Hepatic stellate cell (primary cell): Measurements from ENCODE around the gene NUDCD3.
A peak's percentile ranks its signal among the peaks of the same experiment; 100 is the strongest.

Experiments used
- DNase-seq: peaks from one replicate; pipeline ENCODE4 v3.0.0; 2011; ENCODE audit warnings: low spot score

Gene NUDCD3

GRCh38 chr7:44353668-44354067 is 136.8 kb downstream of the NUDCD3 start:
- DNase-seq = no peak

- no peak for DNase-seq
These were observed 141.3 kb downstream of the NUDCD3 start for GRCh38 chr7:44348851-44349781.

DNA sequence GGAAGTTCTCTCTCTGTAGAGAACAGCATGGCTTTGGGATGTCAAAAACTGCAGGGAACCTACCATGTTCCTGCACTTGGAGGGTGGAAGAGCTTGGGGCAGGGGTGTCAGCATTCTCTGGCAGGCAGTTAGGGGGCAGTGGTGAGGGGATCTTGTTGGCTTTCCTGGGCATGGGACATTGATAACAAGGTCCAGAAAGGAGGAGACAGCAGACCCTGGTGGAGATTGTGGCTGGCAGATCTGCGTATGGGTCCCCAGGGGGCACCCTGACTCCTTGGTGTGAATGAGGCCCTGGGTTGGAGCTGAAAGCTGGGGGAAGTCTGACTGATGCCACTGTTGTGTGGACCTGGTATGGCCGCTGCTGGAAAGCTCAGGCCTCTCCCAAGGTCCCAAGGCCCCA is 142.2 kb downstream of the NUDCD3 start:
- peak; percentile 67 for DNase-seq

GRCh38 chr7:44347546-44348114 is 142.8 kb downstream of the NUDCD3 start:
- DNase-seq = no peak

GRCh38 chr7:44346063-44346462 is 144.4 kb downstream of the NUDCD3 start:
- no peak for DNase-seq

GRCh38 chr7:44341401-44341800 is 149.1 kb downstream of the NUDCD3 start:
- no peak for DNase-seq

GRCh38 chr7:44338600-44338999 is 151.9 kb downstream of the NUDCD3 start:
- DNase-seq = no peak

- no peak for DNase-seq
These were observed 154.0 kb downstream of the NUDCD3 start for GRCh38 chr7:44336491-44336890.

DNA sequence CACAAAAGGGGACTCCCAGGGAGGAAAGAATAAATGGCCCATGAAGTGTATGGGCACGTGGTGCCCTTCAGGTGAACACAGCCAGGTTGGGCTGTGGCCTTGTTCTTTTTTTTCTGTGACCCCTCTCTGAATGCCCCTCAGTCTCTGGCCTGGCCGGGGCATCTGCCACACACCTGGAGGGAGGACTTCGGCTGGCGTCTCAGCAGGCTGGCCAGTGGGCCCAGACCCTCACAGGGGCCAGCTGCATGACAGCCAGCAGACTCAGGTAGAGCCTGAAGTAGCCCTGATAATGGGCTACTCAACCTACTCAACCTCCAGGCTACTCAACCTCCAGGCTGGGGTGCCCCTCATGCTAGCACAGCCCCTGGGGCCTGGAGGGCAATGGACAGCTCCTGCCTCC is 155.3 kb downstream of the NUDCD3 start:
- no peak for DNase-seq

DNA sequence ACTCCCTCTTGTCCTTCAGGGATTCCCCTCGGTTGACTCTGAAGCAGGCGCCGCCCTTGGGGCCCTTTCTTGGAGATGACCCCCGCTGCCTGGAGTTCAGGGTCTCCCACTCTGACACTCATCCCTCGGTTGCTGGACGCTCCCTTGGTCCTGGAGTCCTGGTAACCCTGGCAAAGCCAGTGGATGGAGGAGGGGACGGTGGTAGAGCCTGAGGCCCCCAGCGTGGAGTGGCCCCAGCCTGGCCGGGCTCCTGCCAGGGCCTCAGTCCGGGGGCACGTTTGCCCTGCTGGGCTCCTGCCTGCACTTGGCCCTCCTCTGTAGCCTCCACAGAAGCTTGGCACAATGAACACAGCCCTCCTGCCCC is 155.7 kb downstream of the NUDCD3 start:
- no peak for DNase-seq

DNA sequence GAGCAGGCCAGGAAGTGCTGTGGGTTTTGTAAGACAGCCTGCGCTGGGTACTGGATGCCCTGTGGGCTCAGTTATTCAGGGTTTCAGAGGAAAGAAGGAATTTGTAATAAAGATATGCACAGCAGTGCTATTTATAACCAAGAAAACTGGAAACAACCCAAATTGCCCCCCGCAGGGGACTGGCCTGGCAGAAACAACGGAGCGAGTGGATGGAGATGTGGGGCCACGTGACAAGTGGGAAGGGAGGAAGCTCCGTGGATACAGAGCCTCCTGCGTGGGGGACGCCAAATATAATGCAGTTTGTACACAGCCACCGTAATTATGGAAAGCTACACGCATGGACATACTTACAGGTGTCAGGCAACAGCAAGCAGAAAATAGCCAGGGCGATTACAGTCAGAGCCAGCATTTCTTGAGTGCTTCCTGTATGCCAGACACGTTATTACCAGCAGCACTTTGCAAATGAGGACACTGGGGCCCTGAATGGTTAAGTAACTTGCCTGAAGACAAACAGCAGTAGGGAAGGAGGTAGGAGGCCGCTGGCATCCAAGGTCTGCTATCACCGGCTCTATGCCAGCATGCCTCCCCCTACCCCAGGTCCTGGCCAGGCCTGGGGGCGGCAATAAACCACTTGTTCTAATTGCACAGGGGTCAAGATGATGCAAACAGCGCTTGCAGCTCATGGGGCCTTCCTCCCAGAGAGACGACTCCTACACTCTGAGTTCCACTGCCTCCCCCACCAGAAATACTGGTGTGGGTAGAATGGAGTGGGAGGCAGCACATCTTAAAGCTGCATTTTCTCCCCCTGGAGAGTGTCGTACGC is 156.3 kb downstream of the NUDCD3 start:
- no peak for DNase-seq

DNA sequence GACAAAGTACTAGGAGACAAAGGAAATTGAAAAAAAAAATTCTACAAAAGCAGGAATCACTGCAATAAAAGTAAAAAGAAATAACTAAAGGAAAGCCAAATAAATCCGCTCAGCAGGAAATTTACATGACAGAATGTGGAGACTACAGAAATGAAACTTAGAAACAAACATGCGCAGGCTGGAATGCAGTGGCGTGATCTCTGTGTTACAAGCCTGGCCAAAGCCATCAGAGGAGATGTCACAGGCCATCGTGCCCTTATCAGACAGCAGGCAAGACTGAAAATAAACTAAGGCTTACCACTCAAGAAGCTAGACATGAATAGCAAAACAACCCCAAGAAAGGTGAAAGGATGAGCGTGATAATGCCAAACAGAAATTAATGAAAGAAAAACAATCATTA is 158.8 kb downstream of the NUDCD3 start:
- no peak for DNase-seq

GRCh38 chr7:44330331-44330730 is 160.1 kb downstream of the NUDCD3 start:
- no peak for DNase-seq

- no peak for DNase-seq
These were observed 160.6 kb downstream of the NUDCD3 start for GRCh38 chr7:44329888-44330287.
